HG03571 (cell line): ENCODE measurements around the gene PTP4A2.
"Not testable (repeated sequence)": the region's sequence is repeated elsewhere in the genome, so short reads cannot be mapped to it uniquely, and the experiment has no call there.

Source experiments
- ATAC-seq: cut with Tn5 transposase; IDR thresholded peaks from one replicate; pipeline ENCODE4 v1.9.1; 2021; ENCODE audit not compliant: unreplicated experiment

Gene PTP4A2

DNA sequence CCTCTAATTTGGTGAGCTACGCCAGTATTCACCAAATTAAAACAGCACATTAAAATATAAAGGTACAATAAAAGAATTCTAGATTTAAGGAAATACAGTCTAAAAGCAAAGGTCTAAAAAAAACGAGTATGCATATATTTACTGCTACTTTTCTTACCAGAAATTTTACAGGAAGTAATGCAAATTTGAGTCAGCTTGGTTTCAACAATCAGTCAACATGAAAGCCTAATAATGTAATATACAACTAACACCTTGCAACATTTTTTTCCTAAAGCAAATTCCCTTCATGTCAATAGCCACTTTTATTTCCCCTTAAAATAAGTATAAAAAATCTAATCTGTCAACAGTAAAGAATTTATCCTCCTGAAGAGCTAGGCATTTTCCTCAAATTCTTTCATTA is 11.9 kb downstream of the PTP4A2 start:
- ATAC-seq, result no peak

DNA sequence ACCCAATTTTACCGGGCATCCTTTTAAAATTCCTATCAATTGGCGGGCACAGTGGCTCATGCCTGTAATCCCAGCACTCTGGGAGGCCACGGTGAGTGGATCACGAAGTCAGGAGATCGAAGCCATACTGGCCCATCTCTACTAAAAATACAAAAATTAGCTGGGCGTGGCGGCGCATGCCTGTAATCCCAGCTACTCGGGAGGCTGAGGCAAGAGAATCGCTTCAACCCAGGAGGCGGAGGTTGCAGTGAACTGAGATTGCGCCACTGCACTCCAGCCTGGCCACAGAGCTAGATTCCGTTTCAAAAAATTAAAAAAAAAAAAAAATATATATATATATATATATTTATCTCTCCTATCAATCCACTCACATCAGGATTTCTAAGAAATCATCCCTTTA is 12.3 kb downstream of the PTP4A2 start:
- not testable (repeated sequence) for ATAC-seq

- ATAC-seq, result no peak
Measured at GRCh38 chr1:31924839-31925238, 13.3 kb downstream of the PTP4A2 start.

GRCh38 chr1:31923901-31924535 is 14.2 kb downstream of the PTP4A2 start:
- no peak for ATAC-seq

- ATAC-seq, result no peak
Measured at GRCh38 chr1:31920956-31921355, 17.2 kb downstream of the PTP4A2 start.

DNA sequence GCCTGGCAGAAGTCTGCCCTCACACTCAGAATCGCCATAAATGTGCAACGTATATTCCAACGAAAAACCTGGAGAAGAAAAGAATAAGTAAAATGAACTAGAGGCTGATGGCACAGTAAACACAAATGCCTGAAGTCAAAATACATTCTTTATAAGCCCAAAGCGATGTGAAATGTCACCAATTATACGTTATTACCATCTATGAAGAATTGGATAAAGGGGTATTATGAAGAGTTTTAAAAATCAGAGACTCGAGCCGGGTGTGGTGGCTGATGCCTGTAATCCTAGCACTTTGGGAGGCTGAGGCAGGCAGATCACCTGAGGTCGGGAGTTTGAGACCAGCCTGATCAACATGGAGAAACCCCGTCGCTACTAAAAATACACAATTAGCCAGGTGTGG is 18.6 kb downstream of the PTP4A2 start:
- ATAC-seq, result no peak

DNA sequence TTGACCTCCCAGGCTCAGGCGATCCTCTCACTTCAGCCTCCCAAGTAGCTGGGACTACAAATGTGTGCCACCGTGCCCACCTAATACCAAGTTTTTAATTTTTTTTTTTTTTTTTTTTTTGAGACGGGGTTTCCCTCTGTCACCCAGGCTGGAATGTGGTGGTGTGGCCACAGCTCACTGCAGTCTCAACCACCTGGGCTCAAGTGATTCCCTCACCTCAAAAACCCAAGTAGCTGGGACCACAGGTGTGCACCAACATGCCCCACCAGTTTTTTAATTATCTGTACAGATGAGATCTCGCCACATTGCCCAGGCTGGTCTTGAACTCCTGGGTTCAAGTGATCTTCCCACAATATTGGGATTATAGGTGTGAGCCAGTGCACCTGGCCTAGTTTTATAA is 22.7 kb downstream of the PTP4A2 start:
- no peak for ATAC-seq

- no peak for ATAC-seq
Measured at GRCh38 chr1:31913968-31914367, 24.2 kb downstream of the PTP4A2 start.

DNA sequence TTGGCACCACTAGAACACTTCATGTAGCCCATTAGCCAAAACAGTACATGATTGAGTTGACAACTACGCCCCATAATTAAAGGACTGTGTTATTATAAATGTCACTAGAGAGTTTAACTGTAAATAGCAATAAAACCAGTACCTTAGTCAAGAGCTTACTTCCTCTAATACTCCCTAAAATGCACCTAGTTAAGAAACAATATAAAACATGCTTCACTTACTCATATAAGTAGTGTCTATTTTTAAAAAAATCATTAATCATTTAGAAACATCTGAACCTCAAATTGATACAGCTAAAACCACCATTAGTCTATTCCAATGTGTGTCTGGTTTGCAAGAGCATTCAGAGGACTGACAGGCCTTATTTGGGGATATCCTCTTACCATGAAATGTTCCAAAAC is 25.3 kb downstream of the PTP4A2 start:
- no peak for ATAC-seq

- ATAC-seq, result no peak
Measured at GRCh38 chr1:31911994-31912780, 26.0 kb downstream of the PTP4A2 start.

DNA sequence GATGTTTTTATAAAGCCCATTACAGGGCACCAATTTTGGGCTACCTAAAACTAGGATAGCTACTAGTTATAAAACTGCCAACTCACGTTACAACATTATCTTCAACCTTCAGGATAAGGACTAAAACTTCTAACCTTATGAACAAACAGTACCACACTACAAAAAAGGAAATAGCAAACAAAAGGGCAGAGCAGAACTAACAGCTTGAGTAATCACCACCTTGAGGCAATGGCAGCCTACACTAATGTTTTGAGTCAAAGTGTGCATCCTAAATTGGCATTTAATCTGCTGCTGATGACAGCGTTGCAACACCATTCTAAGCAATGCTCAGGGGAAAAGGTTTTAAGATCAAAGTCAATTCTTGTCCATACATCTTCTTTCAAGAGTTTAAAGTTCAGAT is 27.2 kb downstream of the PTP4A2 start:
- no peak for ATAC-seq

- ATAC-seq, result no peak
Measured at GRCh38 chr1:31909691-31910090, 28.5 kb downstream of the PTP4A2 start.

DNA sequence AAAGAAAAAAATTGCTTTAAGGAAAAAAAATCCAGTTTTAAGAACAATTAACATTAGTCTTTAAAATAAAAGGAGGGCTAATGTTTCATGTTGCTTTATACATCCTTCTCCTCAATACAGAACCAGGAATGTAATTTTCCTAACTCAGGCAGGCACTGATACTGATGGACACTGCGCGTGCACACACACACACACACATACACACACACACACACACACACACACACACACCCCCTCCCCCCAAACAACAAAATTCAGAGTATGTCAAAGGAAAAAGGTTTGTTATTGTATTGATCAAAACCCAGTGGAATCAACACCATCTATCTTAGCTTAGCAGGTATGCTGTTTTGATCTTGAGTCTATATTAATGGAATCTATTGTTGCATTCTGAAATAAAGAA is 31.6 kb downstream of the PTP4A2 start:
- ATAC-seq, result no peak

GRCh38 chr1:31905681-31906080 is 32.5 kb downstream of the PTP4A2 start:
- no peak for ATAC-seq

GRCh38 chr1:31905093-31905509 is 33.1 kb downstream of the PTP4A2 start:
- no peak for ATAC-seq

- no peak for ATAC-seq
Measured at GRCh38 chr1:31904339-31905092, 33.7 kb downstream of the PTP4A2 start.

- no peak for ATAC-seq
Measured at GRCh38 chr1:31902510-31902860, 35.7 kb downstream of the PTP4A2 start.

- no peak for ATAC-seq
Measured at GRCh38 chr1:31901838-31902509, 36.2 kb downstream of the PTP4A2 start.

DNA sequence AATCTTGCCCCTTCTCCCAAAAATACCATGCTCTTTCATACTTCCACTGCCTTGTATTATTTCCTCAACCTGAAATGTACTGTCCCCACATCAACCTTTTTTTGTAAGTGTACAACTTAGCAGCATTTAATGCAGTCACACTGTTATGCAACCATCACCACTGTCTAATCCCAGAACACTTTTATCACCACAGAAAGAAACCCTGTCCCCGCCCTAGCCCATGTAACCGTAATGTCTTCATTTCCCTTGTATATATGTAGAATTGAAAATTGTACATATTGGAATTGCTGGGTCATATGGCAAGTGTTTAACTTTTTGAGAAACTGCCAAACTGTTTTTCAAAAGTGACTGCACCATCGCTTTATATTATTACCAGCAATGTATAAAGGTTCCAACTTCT is 37.4 kb downstream of the PTP4A2 start:
- no peak for ATAC-seq

DNA sequence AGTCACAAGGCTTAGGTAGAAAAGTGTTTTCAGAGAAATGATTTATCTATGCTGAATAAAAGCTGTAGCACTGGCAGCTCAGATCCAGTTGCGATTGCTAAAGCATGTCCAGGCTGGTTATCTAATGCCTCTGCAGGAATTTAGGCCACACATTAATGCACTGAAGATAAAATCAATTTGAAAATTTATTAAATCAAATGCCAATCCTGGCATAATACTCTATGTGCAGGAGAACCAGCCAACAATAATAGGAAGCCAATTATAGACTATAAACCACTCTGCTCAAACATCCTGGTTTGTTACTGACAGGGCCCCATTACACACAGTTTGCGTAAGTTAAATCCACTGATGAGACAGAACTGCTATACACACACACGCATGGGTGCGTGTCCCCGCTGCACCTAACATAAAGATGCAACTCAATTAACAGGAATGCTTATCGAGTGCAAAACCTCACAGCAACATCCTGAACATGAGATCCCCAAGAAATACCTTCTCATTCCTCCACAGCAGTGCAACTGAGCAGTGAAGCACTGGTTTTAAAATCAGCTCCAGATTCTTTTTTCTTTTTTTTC is 40.6 kb downstream of the PTP4A2 start:
- no peak for ATAC-seq
